Mesodermal cell (in vitro differentiated cells): ENCODE data around the gene STK32B.
"Not testable (repeated sequence)": the region's sequence is repeated elsewhere in the genome, so short reads cannot be mapped to it uniquely, and the experiment has no call there.

Experiments used
- H3K27ac ChIP-seq: 2 replicates; pipeline ENCODE4 v1.7.0; 2013; ENCODE audit warnings: mild to moderate bottlenecking, low read depth, low read length, moderate library complexity; ENCODE audit not compliant: severe bottlenecking
- H3K36me3 ChIP-seq: 2 replicates; pipeline ENCODE4 v1.7.1; 2013; ENCODE audit warnings: mild to moderate bottlenecking, low read length, moderate library complexity; ENCODE audit not compliant: control insufficient read depth, insufficient read depth
- H3K4me1 ChIP-seq: one replicate; pipeline ENCODE4 v1.7.1; 2013; ENCODE audit warnings: mild to moderate bottlenecking, low read length; ENCODE audit not compliant: insufficient read depth, control insufficient read depth, poor library complexity, severe bottlenecking
- H3K4me3 ChIP-seq: 2 replicates; pipeline ENCODE4 v1.7.0; 2013; ENCODE audit warnings: low read length, control low read depth, mild to moderate bottlenecking; ENCODE audit not compliant: insufficient read depth, poor library complexity, severe bottlenecking; ENCODE audit errors: extremely low read depth
- H3K9me3 ChIP-seq: 2 replicates; pipeline ENCODE4 v1.7.1; 2013; ENCODE audit warnings: mild to moderate bottlenecking, low read length, moderate library complexity; ENCODE audit not compliant: control insufficient read depth
- WGBS, 2 experiments: methylation state at CpG; one replicate each; pipeline ENCODE4 v1.1.5; 2013; ENCODE audit warnings: missing lambda C conversion rate in 2 of 2; ENCODE audit not compliant: insufficient coverage in 2 of 2; 5-methylcytosine and 5-hydroxymethylcytosine counted together

Gene STK32B

DNA sequence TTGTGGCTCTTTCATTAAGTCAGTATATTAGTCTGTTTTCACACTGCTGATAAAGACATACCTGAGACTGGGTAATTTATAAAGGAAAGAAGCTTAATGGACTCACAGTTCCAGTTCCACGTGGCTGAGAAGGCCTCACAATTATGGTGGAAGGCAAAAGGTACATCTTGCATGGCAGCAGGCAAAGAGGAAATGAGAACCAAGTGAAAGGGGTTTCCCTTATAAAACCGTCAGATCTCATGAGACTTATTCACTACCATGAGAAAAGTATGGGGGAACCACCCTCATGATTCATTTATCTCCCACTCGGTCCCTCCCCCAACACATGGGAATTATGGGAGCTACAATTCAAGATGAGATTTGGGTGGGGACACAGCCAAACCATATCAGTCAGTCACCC is 15.7 kb downstream of the STK32B start:
- not testable (repeated sequence) for H3K4me3 ChIP-seq, H3K27ac ChIP-seq, H3K9me3 ChIP-seq, H3K4me1 ChIP-seq, H3K36me3 ChIP-seq
- WGBS, 2 experiments = 73 to 90% methylated on average over 2 of the region's 3 CpGs

DNA sequence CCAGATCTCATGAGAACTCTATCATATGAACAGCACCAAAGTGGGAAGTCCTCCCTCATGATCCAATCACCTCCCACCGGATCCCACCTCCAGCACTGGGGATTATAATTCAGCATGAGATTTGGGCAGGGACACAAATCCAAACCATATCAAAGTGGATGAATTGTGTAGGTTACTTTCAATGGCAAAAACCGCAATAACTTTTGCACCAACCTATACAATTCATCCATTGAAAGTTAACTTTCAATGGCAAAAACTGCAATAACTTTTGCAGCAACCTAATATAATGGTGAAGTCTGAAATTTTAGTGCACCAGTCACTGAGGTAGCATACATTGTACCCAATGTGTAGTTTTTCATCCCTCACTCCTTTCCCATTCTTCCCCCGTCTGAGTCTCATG is 16.6 kb downstream of the STK32B start:
- Histone ChIP-seq H3K4me3 (no peak overlapping the region), H3K9me3 (no peaks in the 10 kb centered on the region), H3K4me1 (no peaks in the 10 kb centered on the region), H3K36me3 (no peaks in the 10 kb centered on the region), H3K27ac (no peak overlapping the region)
- WGBS, 2 experiments = 100% methylated on average over 1 of the region's 3 CpGs; no CpG with 5 or more reads in 1 of the 2 experiments

DNA sequence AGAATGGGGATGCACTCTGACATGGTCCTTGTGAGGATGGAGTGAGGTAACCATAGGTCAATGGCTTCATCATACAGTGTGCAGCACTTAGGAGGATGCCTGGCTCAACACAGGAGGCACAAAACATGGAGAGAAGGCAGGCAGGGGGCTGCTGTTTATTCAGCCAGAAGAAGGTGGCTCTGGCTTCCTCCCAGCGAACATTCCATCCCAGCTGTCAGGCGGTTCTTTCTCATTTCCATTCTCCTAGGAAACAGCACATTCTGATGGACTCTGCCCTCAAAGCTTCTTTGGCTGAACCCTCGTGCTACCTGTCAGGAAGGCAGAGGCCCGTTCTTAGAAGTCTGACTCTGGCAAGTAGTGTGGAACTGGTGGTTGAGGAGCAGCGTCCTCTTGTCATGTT is 18.6 kb downstream of the STK32B start:
- Histone ChIP-seq H3K4me1 (no peaks in the 10 kb centered on the region), H3K4me3 (no peak overlapping the region), H3K9me3 (no peaks in the 10 kb centered on the region), H3K36me3 (no peaks in the 10 kb centered on the region), H3K27ac (no peak overlapping the region)
- WGBS, 2 experiments = 74 to 90% methylated on average over 3 to 5 of the region's 5 CpGs

DNA sequence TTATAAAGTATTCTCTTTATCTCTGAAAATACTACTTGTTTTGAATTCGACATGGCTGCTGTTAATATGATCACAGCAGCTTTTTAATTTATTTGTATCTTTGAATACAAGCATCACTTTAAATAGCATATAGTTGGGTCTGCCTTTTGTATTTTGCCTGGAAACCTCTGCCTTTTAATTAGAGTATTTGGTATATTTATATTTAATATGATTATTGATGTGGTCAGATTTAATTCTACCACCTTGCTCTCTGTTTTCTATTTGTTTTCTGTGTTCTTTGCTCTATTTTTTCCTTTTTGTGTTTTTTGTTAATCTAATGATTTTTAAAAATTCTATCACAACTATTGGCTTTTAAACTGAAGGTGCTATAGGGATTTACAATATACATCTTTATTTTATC is 21.7 kb downstream of the STK32B start:
- no peaks in the 10 kb centered on the region for H3K4me1 ChIP-seq
- H3K4me3 ChIP-seq = no peak overlapping the region
- H3K27ac ChIP-seq = no peak overlapping the region
- WGBS, 2 experiments = no CpG with 5 or more reads among the region's 1 CpG
- no peaks in the 10 kb centered on the region for H3K36me3 ChIP-seq
- H3K9me3 ChIP-seq = no peaks in the 10 kb centered on the region

DNA sequence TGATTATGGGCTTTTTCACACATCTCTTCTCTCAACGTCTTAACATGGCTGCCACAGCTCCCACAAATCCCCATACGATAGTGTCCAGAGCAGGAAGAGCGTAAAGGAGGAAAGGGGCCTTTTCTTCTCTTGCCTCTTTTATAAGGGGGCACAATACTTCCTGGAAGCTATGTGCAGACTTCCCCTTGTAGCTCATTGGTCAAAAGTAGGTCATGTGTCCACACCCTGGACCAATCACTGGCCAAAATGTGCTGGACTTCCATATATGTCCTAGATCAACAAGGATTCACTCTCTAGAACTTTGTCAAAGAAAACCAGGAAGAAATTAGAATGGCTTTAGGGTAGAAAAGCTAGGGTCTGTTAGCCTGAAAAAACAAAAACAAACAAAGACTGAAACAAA is 26.7 kb downstream of the STK32B start:
- WGBS, 2 experiments = 83% methylated on average over 1 of the region's 3 CpGs; no CpG with 5 or more reads in 1 of the 2 experiments
- Histone ChIP-seq H3K36me3 (no peaks in the 10 kb centered on the region), H3K4me3 (no peak overlapping the region), H3K27ac (no peak overlapping the region), H3K9me3 (no peaks in the 10 kb centered on the region), H3K4me1 (no peaks in the 10 kb centered on the region)

DNA sequence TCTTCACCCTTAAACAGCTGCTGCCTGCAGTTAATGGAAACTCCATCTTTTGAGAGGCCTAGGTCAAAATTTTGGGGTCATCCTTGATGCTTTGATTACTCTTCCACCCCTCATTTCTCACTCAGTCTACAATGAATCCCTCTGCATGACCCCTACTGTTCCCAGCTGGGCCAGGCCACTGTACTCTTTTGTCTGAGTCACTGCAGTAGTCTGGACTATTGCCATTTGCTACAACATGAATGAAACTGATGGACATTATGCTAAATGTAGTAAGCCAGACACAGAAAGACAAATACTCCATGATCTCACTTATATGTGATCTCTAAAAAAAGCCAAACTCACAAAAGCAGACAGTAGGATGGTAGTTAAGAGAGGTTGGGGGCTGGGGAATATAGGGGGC is 28.3 kb downstream of the STK32B start:
- Histone ChIP-seq H3K4me1 (no peaks in the 10 kb centered on the region), H3K4me3 (no peak overlapping the region), H3K9me3 (no peaks in the 10 kb centered on the region), H3K36me3 (no peaks in the 10 kb centered on the region), H3K27ac (no peak overlapping the region)

DNA sequence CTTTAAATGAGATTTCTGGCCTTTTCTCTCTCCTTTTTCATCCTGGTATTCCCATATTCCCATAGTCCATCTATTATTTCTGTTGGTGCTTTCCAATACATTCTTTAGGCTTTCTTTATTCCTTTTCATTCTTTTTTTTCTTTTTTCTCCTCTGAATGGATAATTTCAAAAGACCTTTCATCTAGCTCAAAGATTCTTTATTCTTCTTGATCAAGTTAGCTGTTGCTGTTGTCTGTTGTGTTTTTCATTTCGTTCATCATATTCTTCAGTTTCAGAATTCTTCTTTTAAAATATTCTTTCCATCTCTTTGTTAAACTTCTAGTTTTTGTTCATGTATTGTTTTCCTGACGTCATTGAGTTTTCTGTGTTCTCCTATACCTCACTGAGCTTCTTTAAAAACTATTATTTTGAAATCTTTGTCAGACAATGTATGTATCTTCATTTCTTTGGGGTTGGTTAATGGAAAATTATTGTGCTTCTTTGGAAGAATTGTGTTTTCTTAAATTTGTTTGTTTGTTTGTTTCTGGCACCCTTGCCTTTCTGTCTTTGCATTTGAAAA is 30.2 kb downstream of the STK32B start:
- WGBS, 2 experiments = no CpG with 5 or more reads among the region's 2 CpGs
- H3K4me3 ChIP-seq = no peak overlapping the region
- no peaks in the 10 kb centered on the region for H3K36me3 ChIP-seq
- no peak overlapping the region for H3K27ac ChIP-seq
- H3K4me1 ChIP-seq = no peaks in the 10 kb centered on the region
- H3K9me3 ChIP-seq = peaks cover 6% of the 10 kb centered on the region

DNA sequence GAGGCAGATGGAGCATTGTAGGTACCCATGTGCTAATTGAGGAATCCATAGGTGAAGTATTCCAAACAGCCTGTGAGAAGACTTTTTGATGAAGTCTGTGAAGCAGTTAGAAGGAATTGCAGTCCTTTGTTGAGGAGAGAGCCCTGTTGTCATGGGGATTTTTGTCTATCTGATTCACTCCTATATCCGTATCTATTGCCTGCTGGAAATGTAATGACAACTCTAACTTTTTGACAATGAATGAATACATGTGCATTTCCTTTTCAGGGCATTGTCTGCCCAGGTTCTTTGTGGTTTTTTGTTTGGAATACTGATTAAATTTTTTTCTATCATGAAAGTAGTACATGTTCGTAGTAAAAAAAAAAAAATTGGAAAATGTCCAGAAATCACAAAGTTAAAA is 31.1 kb downstream of the STK32B start:
- no CpG with 5 or more reads among the region's 2 CpGs for WGBS, 2 experiments
- Histone ChIP-seq H3K4me1 (no peaks in the 10 kb centered on the region), H3K4me3 (no peak overlapping the region)

DNA sequence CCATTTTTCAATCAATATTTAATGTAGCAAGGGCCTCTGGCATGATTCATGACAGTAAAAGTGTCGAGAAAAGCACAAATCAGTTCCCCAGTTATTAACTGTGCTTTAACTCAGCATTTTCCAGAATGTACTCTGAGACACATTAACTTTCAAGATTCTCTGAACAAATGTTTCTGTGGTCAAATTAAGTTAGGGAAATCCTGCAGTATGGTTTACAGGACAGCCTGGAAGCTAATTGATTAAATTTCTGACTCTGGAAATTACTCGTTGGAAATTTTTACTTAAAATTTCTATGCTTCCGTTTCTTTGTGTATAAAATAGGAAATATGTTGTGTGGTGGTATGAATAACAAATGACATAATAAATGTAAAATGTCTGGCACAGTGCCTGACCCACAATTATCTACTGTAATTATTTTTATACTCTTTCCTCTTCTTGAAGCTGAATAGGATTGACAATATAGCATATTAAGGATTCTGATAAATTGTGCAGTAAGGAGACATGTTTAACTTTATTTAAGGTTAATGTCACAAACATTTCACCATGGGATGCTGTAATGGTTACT is 33.7 kb downstream of the STK32B start:
- Histone ChIP-seq H3K4me3 (no peak overlapping the region), H3K36me3 (no peaks in the 10 kb centered on the region), H3K27ac (no peak overlapping the region), H3K4me1 (no peaks in the 10 kb centered on the region), H3K9me3 (peaks cover 6% of the 10 kb centered on the region)
- WGBS, 2 experiments = 80 to 82% methylated on average over 2 of the region's 3 CpGs

More for the DNA sequence above, 31.1 kb downstream of the STK32B start:
- Histone ChIP-seq H3K36me3 (no peaks in the 10 kb centered on the region), H3K27ac (no peak overlapping the region), H3K9me3 (peaks cover 6% of the 10 kb centered on the region)

DNA sequence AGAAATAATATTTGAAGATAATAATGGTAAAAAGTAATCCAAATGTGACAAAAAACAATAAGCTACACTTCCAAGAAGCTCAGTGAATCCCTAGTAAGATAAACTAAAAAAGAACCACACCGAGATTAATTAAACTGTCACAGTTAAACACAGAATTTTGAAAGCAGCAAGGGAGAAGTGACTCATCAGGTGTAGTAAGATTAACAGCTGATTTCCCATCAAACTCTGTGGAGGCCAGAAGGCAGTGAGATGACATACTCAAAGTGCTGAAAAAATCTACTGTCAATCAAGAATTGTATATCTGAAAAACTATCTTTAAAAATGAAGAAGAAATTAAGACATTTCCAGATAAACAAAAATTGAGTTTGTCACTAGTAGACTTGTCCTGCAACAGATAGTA is 35.3 kb downstream of the STK32B start:
- no peak overlapping the region for H3K27ac ChIP-seq
- no peaks in the 10 kb centered on the region for H3K4me1 ChIP-seq
- no peaks in the 10 kb centered on the region for H3K36me3 ChIP-seq
- peaks cover 6% of the 10 kb centered on the region for H3K9me3 ChIP-seq
- no peak overlapping the region for H3K4me3 ChIP-seq
- no CpG with 5 or more reads among the region's 1 CpG for WGBS, 2 experiments

DNA sequence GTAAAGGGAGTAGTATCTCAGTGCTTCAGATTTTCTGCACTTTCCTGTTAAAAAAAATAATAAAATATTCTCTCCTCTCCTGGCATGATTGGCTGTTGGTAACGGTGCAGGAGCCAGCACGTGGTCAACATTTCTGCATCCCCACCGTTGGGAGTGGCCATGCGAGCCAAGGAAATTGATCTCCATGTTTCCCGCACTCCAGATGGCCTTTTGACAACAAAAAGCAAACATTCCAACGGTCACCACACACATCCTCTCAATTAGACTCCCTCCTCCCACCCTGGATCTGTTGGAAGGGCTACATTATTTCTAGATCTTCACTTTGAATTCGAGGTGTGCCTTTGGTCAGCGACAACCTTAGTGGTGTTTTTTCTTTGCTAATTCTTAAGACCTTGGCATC is 45.0 kb downstream of the STK32B start:
- Histone ChIP-seq H3K4me1 (no peaks in the 10 kb centered on the region), H3K4me3 (no peak overlapping the region), H3K36me3 (no peaks in the 10 kb centered on the region), H3K9me3 (no peaks in the 10 kb centered on the region), H3K27ac (no peak overlapping the region)
- 80 to 84% methylated on average over 6 to 8 of the region's 8 CpGs for WGBS, 2 experiments
